Fibroblast of mammary gland (primary cell): Measurements from ENCODE around the gene GRIN2C.

Experiments
- DNase-seq: peaks from one replicate; pipeline ENCODE4 v3.0.0-alpha.2; 2010; ENCODE audit warnings: low read depth
- H3K4me3 ChIP-seq: 2 replicates; pipeline ENCODE4 v1.5.1; 2011; ENCODE audit warnings: low read depth, mild to moderate bottlenecking, low read length, moderate library complexity; ENCODE audit not compliant: control insufficient read depth
- CTCF ChIP-seq: conservative IDR thresholded peaks from 2 replicates; pipeline ENCODE4 v1.5.1; 2011; ENCODE audit warnings: low read depth, low read length, inconsistent platforms; ENCODE audit not compliant: control insufficient read depth, insufficient read depth

GRIN2C gene

GRCh38 chr17:74805591-74805991, 54.1 kb downstream of the GRIN2C start:
- no peak for DNase-seq
- no peak for TF ChIP-seq CTCF
- H3K4me3 ChIP-seq: no peak overlapping the region

- DNase-seq: no peak
- no peak overlapping the region for H3K4me3 ChIP-seq
- TF ChIP-seq CTCF: no peak
Observed at GRCh38 chr17:74804683-74805082, 55.0 kb downstream of the GRIN2C start.

GRCh38 chr17:74803971-74804370, 55.7 kb downstream of the GRIN2C start:
- no peak overlapping the region for H3K4me3 ChIP-seq
- no peak for DNase-seq
- no peak for TF ChIP-seq CTCF

- DNase-seq: no peak
- TF ChIP-seq CTCF: no peak
- H3K4me3 ChIP-seq: no peak overlapping the region
Observed at GRCh38 chr17:74803388-74803930, 56.2 kb downstream of the GRIN2C start.

- TF ChIP-seq CTCF: no peak
- DNase-seq: no peak
Observed at GRCh38 chr17:74801896-74802295, 57.8 kb downstream of the GRIN2C start.

GRCh38 chr17:74800531-74800930, 59.2 kb downstream of the GRIN2C start:
- H3K4me3 ChIP-seq: no peak overlapping the region
- no peak for DNase-seq

More at GRCh38 chr17:74801896-74802295, 57.8 kb downstream of the GRIN2C start:
- no peak overlapping the region for H3K4me3 ChIP-seq

More at GRCh38 chr17:74800531-74800930, 59.2 kb downstream of the GRIN2C start:
- no peak for TF ChIP-seq CTCF
